Measurements from ENCODE around the gene DIAPH3. TPM values are rescaled to one million over a fixed set of nuclear protein-coding genes. Genes with fewer than 3 reads are reported as not detected.

Gene DIAPH3
- polyA plus RNA-seq, 3 donors, result 0.04 to 0.09 TPM; not detected in 1

DNA sequence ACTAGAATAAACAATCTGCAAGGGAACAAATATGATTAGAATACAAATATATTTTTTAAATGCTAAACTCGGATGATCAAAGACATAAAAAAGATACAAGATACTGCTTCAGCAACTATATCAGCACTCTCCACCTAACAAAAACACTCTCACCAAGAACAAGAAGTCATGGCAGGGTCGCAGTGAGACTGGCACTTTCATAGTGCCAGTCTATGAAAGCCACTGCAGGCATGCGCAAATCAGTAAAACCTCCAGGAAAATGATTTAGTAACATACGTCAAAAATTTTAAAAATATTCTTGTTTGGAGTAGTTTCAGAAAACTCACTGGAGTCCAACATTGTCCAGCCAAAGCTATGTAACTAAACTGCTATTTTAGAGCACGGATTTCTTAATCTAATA is 295.9 kb downstream of the DIAPH3 start:
- no peaks in the 10 kb centered on the region for H3K79me2 ChIP-seq (ENCODE audit: insufficient read depth, low read length)
- no peaks in the 10 kb centered on the region for H3K4me1 ChIP-seq (ENCODE audit: control insufficient read depth in 1 of 2, insufficient read depth in 2 of 2, low read length in 2 of 2)
- no peak overlapping the region for H3K4me3 Mint-ChIP-seq
- no peak overlapping the region for H3K27ac ChIP-seq (ENCODE audit: low read depth in 1 of 2, low read length in 2 of 2)
- H3K27me3 ChIP-seq (ENCODE audit: control insufficient read depth in 2 of 2, insufficient read depth in 2 of 2, low read length in 2 of 2), result no peaks in the 10 kb centered on the region
- H3K4me1 Mint-ChIP-seq, result no peaks in the 10 kb centered on the region
- H3K4me3 ChIP-seq (replicated peaks in 1 of 3; ENCODE audit: low read depth in 2 of 3, low read length in 3 of 3), result no peak overlapping the region
- TF ChIP-seq CTCF (IDR thresholded peaks at IDR 0.05), result no peak
- H3K9ac ChIP-seq (ENCODE audit: insufficient read depth, low read length, poor library complexity, severe bottlenecking), result no peak overlapping the region
- no peaks in the 10 kb centered on the region for H3K9me3 ChIP-seq (replicated peaks in 1 of 2; ENCODE audit: control insufficient read depth in 1 of 2, insufficient read depth in 1 of 2, low read length in 2 of 2)
- no peaks in the 10 kb centered on the region for H3K27me3 Mint-ChIP-seq (ENCODE audit: low read depth in 3 of 3)
- H3K27ac Mint-ChIP-seq, result no peak overlapping the region
- no peaks in the 10 kb centered on the region for H4K20me1 ChIP-seq (ENCODE audit: insufficient read depth, low read length)
- no peaks in the 10 kb centered on the region for H3K9me3 Mint-ChIP-seq
- no peak for DNase-seq
- H2AFZ ChIP-seq (ENCODE audit: insufficient read depth, low read depth, low read length, poor library complexity, severe bottlenecking), result no peak overlapping the region
- H3K4me2 ChIP-seq (replicated peaks; ENCODE audit: extremely low read depth, low read length, poor library complexity, severe bottlenecking), result no peak overlapping the region
- peaks cover 3 to 5% of the 10 kb centered on the region in 2 donors for H3K36me3 Mint-ChIP-seq
- WGBS (ENCODE audit: insufficient coverage), result 100% methylated on average over 2 of the region's 5 CpGs
- no peaks in the 10 kb centered on the region for H3K36me3 ChIP-seq (replicated peaks in 1 of 2; ENCODE audit: control insufficient read depth in 1 of 2, insufficient read depth in 2 of 2, low read length in 2 of 2)
- intact Hi-C loops (cut with micrococcal nuclease), result no loop called here

DNA sequence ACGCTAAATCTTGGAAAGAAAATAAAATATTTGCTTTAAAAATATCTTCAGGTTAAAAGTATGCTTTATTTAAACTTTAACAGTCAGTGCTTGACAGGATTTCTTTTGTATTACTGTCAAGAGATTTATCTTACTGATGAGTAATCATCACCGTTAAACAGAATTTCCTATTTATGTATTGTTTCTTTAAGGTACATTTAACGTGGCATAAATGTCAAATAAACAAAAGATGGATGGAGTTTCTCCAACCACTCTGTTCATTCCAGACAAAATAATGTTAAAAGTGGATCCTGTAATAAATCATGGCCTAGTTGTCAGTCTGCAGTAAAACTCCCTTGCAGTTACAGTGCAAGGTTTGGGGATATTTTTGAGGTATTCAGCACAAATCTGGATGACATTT is 298.3 kb downstream of the DIAPH3 start:
- H3K4me1 ChIP-seq (ENCODE audit: control insufficient read depth in 1 of 2, insufficient read depth in 2 of 2, low read length in 2 of 2), result no peaks in the 10 kb centered on the region
- H3K27me3 ChIP-seq (ENCODE audit: control insufficient read depth in 2 of 2, insufficient read depth in 2 of 2, low read length in 2 of 2), result no peaks in the 10 kb centered on the region
- Mint-ChIP-seq H3K9me3 (no peaks in the 10 kb centered on the region), H3K4me1 (no peaks in the 10 kb centered on the region), H3K4me3 (no peak overlapping the region), H3K36me3 (peaks cover 5 to 10% of the 10 kb centered on the region in 2 donors), H3K27ac (no peak overlapping the region), H3K27me3 (ENCODE audit: low read depth in 3 of 3) (no peaks in the 10 kb centered on the region)
- no peaks in the 10 kb centered on the region for H3K79me2 ChIP-seq (ENCODE audit: insufficient read depth, low read length)
- no peak overlapping the region for H3K4me2 ChIP-seq (replicated peaks; ENCODE audit: extremely low read depth, low read length, poor library complexity, severe bottlenecking)
- no peak overlapping the region for H3K4me3 ChIP-seq (replicated peaks in 1 of 3; ENCODE audit: low read depth in 2 of 3, low read length in 3 of 3)
- H3K9ac ChIP-seq (ENCODE audit: insufficient read depth, low read length, poor library complexity, severe bottlenecking), result no peak overlapping the region
- H3K9me3 ChIP-seq (replicated peaks in 1 of 2; ENCODE audit: control insufficient read depth in 1 of 2, insufficient read depth in 1 of 2, low read length in 2 of 2), result no peaks in the 10 kb centered on the region
- H3K36me3 ChIP-seq (replicated peaks in 1 of 2; ENCODE audit: control insufficient read depth in 1 of 2, insufficient read depth in 2 of 2, low read length in 2 of 2), result peaks cover 0 to 4% of the 10 kb centered on the region in 2 donors
- intact Hi-C loops (cut with micrococcal nuclease), result no loop called here
- no CpG with 5 or more reads among the region's 3 CpGs for WGBS (ENCODE audit: insufficient coverage)
- no peak overlapping the region for H2AFZ ChIP-seq (ENCODE audit: insufficient read depth, low read depth, low read length, poor library complexity, severe bottlenecking)
- H4K20me1 ChIP-seq (ENCODE audit: insufficient read depth, low read length), result no peaks in the 10 kb centered on the region
- no peak for TF ChIP-seq CTCF (IDR thresholded peaks at IDR 0.05)
- no peak overlapping the region for H3K27ac ChIP-seq (ENCODE audit: low read depth in 1 of 2, low read length in 2 of 2)
- DNase-seq, result no peak

Data from CD14-positive monocyte (primary cell).